ENCODE data around the gene LGALS12.

Gene LGALS12

GRCh38 chr11:63505857-63506528 lies at the start of gene LGALS12:
LGALS12 (plus strand) TSS chr11:63506084; CDS start chr11:63506459, 375 bp downstream.
- in situ Hi-C loops (cut with MboI; ENCODE audit: low sequenced_read_pairs), result no loop called here

- in situ Hi-C loops (cut with MboI; ENCODE audit: low sequenced_read_pairs), result no loop called here
Observed at GRCh38 chr11:63459586-63459985, 46.3 kb upstream of the LGALS12 start.

GRCh38 chr11:63462137-63462536 lies 43.7 kb upstream of the LGALS12 start:
- in situ Hi-C loops (cut with MboI; ENCODE audit: low sequenced_read_pairs), result no loop called here

GRCh38 chr11:63470311-63470710 lies 35.6 kb upstream of the LGALS12 start:
- in situ Hi-C loops (cut with MboI; ENCODE audit: low sequenced_read_pairs), result no loop called here

GRCh38 chr11:63472372-63472771 lies 33.5 kb upstream of the LGALS12 start:
- in situ Hi-C loops (cut with MboI; ENCODE audit: low sequenced_read_pairs), result no loop called here

GRCh38 chr11:63476618-63477017 lies 29.3 kb upstream of the LGALS12 start:
- in situ Hi-C loops (cut with MboI; ENCODE audit: low sequenced_read_pairs), result loop anchor here (5.0 kb wide), 1 partner anchor 161 kb away; no protein-coding TSS in a partner anchor

- in situ Hi-C loops (cut with MboI; ENCODE audit: low sequenced_read_pairs), result loop anchor here (5.0 kb wide), 1 partner anchor 158 kb away; no protein-coding TSS in a partner anchor
Observed at GRCh38 chr11:63478896-63479295, 27.0 kb upstream of the LGALS12 start.

GRCh38 chr11:63480039-63480438 lies 25.8 kb upstream of the LGALS12 start:
- in situ Hi-C loops (cut with MboI; ENCODE audit: low sequenced_read_pairs), result no loop called here

GRCh38 chr11:63485777-63486176 lies 20.1 kb upstream of the LGALS12 start:
- in situ Hi-C loops (cut with MboI; ENCODE audit: low sequenced_read_pairs), result no loop called here

- in situ Hi-C loops (cut with MboI; ENCODE audit: low sequenced_read_pairs), result no loop called here
Observed at GRCh38 chr11:63488789-63489188, 17.1 kb upstream of the LGALS12 start.

GRCh38 chr11:63489879-63490278 lies 16.0 kb upstream of the LGALS12 start:
- in situ Hi-C loops (cut with MboI; ENCODE audit: low sequenced_read_pairs), result no loop called here

GRCh38 chr11:63490551-63491239 lies 15.2 kb upstream of the LGALS12 start, which contains the start of gene PLAAT5:
PLAAT5 (minus strand) TSS chr11:63491167; CDS start chr11:63491034, 133 bp downstream.
- in situ Hi-C loops (cut with MboI; ENCODE audit: low sequenced_read_pairs), result no loop called here

- in situ Hi-C loops (cut with MboI; ENCODE audit: low sequenced_read_pairs), result no loop called here
Observed at GRCh38 chr11:63491240-63491587, 14.7 kb upstream of the LGALS12 start.

GRCh38 chr11:63491636-63492372 lies 14.1 kb upstream of the LGALS12 start:
- in situ Hi-C loops (cut with MboI; ENCODE audit: low sequenced_read_pairs), result no loop called here

GRCh38 chr11:63492441-63492840 lies 13.4 kb upstream of the LGALS12 start:
- in situ Hi-C loops (cut with MboI; ENCODE audit: low sequenced_read_pairs), result no loop called here

- in situ Hi-C loops (cut with MboI; ENCODE audit: low sequenced_read_pairs), result no loop called here
Observed at GRCh38 chr11:63493127-63493526, 12.8 kb upstream of the LGALS12 start.

GRCh38 chr11:63494975-63495374 lies 10.9 kb upstream of the LGALS12 start:
- in situ Hi-C loops (cut with MboI; ENCODE audit: low sequenced_read_pairs), result no loop called here

- in situ Hi-C loops (cut with MboI; ENCODE audit: low sequenced_read_pairs), result no loop called here
Observed at GRCh38 chr11:63499874-63500273, 6.0 kb upstream of the LGALS12 start.

- in situ Hi-C loops (cut with MboI; ENCODE audit: low sequenced_read_pairs), result no loop called here
Observed at GRCh38 chr11:63501236-63501635, 4.6 kb upstream of the LGALS12 start.

- in situ Hi-C loops (cut with MboI; ENCODE audit: low sequenced_read_pairs), result no loop called here
Observed at GRCh38 chr11:63502252-63502820, 3.5 kb upstream of the LGALS12 start.

- in situ Hi-C loops (cut with MboI; ENCODE audit: low sequenced_read_pairs), result no loop called here
Observed at GRCh38 chr11:63503492-63503891, 2.4 kb upstream of the LGALS12 start.
